Activated naive CD8-positive, alpha-beta T cell treated with anti-CD3 and anti-CD28 coated beads, Interleukin-2, amount 50 U/mL, for 24 hours (primary cell): ENCODE data around the gene NDUFB10.

Source experiments
- ATAC-seq: fragments of 150-1000 bp; cut with Tn5 transposase; one replicate; pipeline ENCODE4 v1.10.0; 2021
- DNase-seq: peaks from one replicate; pipeline ENCODE4 v3.0.0; 2021
- H3K27ac Mint-ChIP-seq: one replicate; pipeline ENCODE4 v1.8.0; 2021; ENCODE audit warnings: mild to moderate bottlenecking, mixed read lengths
- H3K27me3 Mint-ChIP-seq: one replicate; pipeline ENCODE4 v1.8.0; 2021; ENCODE audit warnings: mixed read lengths
- H3K36me3 Mint-ChIP-seq: one replicate; pipeline ENCODE4 v1.8.0; 2021; ENCODE audit warnings: low read depth, mixed read lengths
- H3K4me1 Mint-ChIP-seq: one replicate; pipeline ENCODE4 v1.8.0; 2021; ENCODE audit warnings: mixed read lengths
- H3K4me3 Mint-ChIP-seq: one replicate; pipeline ENCODE4 v1.8.0; 2021; ENCODE audit warnings: mild to moderate bottlenecking, moderate library complexity, mixed read lengths
- H3K9me3 Mint-ChIP-seq: one replicate; pipeline ENCODE4 v1.8.0; 2021; ENCODE audit warnings: mixed read lengths

Gene NDUFB10

DNA sequence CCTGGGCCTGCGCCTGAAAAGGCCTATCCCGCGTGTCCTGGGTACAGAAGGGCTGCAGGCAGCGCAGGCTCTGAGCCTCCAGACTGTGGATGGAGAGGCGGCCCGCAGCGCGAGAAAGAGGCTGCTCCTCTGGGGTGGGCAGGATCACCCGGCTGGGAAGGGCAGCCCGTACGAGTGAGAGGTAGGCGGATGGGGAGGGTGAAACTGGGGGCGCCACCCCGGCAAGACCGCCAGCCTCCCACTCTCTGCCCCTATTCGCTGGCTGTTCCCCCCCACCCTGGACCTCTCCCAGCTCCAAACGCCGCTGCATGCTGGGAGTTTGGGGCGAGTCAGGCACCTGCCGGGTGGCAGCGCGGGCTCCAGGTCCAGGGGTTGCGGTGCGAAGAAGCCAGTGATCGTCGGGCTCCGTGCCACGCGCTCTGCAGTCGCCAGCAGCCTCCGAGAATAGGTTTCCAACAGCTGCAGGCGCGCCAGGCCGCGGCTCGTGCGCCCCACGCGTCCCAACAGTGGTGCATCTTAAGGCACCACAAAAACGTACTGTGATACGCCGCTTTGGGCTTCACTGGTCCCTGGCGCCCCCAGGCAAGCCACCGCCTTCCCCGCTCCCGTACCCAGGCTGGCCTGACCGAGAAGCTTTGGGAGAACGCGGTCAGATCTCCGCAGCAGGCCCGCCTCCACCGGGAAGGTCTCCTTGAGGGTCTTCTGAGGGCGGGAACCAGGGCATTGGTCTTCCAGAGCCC, 20.9 kb downstream of the NDUFB10 start:
- H3K4me1 Mint-ChIP-seq = peaks cover 14% of the 10 kb centered on the region
- DNase-seq (no peak), ATAC-seq (no peak)
- peaks cover 15% of the 10 kb centered on the region for H3K36me3 Mint-ChIP-seq
- H3K4me3 Mint-ChIP-seq = no peak overlapping the region
- H3K9me3 Mint-ChIP-seq = no peaks in the 10 kb centered on the region
- H3K27me3 Mint-ChIP-seq = peaks cover 30% of the 10 kb centered on the region
- no peak overlapping the region for H3K27ac Mint-ChIP-seq

DNA sequence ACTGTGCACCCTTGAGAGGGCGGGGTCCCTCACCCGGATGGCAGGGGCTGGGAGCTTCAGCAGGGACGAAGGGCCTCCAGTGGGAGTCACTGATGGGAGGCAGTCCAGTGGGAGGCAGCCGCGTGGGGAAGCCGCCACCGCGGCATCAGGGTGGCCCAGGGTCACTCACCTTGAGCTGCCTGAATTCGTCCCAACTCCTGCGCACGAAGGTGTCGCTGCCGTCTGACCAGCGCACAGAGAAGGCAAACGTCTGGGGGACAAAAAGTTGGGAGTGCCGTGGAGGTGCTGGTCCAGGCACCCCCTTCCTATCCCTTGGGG, 21.4 kb downstream of the NDUFB10 start:
- no peak for DNase-seq
- H3K27me3 Mint-ChIP-seq = peaks cover 30% of the 10 kb centered on the region

DNA sequence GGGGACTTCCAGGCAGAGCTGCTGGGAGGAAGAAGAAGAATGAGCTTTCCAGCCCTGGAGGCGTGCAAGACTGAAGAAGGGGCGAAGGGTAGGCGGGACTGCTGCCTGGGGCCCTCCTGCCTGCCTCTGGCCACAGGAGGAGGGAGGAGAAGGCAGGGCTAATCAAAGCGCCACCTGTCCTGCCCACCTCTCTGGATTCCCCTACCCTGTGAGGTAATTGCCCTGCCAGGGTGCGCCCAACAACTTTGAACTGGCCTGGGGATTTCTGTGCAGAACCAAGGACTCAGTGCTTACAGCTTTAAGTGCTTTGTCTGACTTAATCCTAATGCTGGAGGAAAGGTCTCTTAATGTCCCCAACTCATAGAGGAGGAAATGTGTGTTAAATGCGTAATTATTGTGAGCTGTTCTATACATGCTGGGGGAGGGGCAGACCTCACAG, 22.1 kb downstream of the NDUFB10 start, which contains the start of gene NOXO1:
Gene NOXO1, minus strand, starts transcription at position 72 of the 439 bp plus-strand sequence. CDS start 290 bp downstream, outside the sequence.
- peaks cover 7% of the 10 kb centered on the region for H3K36me3 Mint-ChIP-seq
- peaks cover 30% of the 10 kb centered on the region for H3K27me3 Mint-ChIP-seq
- peak; percentile 3 for ATAC-seq
- no peak for DNase-seq
- no peak within 1 kb of the TSS for H3K4me3 Mint-ChIP-seq
- H3K9me3 Mint-ChIP-seq = no peaks in the 10 kb centered on the region
- peaks cover 17% of the 10 kb centered on the region for H3K4me1 Mint-ChIP-seq
- peak within 1 kb of the TSS; percentile 10 for H3K27ac Mint-ChIP-seq

More for the DNA sequence above, 21.4 kb downstream of the NDUFB10 start:
- Mint-ChIP-seq H3K4me1 (peaks cover 17% of the 10 kb centered on the region), H3K27ac (no peak overlapping the region), H3K4me3 (no peak overlapping the region), H3K36me3 (peaks cover 13% of the 10 kb centered on the region), H3K9me3 (no peaks in the 10 kb centered on the region)
- ATAC-seq = no peak

DNA sequence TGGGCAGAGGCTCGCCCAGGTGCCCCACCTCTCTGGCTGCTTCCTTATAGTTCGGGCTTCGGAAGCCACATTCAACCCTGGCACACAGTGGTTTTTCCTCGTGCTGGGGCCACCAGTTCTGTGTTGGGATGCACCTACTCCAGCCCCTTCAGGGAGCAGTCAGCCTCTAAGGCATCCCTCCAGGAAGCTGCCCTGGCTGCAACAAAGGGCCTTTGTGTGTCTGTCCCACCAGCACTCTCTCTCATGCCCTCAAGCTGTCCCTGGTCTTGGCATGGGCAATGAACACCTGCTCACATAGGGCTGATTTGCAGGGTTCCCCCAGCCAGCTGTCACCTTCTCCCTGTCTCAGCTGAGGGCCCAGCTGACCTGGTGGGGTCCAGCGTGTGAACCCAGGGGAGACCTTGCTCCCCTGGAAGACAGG, 22.7 kb downstream of the NDUFB10 start:
- H3K9me3 Mint-ChIP-seq = no peaks in the 10 kb centered on the region
- peaks cover 5% of the 10 kb centered on the region for H3K36me3 Mint-ChIP-seq
- DNase-seq (no peak), ATAC-seq (no peak)
- no peak overlapping the region for H3K27ac Mint-ChIP-seq
- H3K4me1 Mint-ChIP-seq = peaks cover 17% of the 10 kb centered on the region
- H3K4me3 Mint-ChIP-seq = no peak overlapping the region
- peaks cover 30% of the 10 kb centered on the region for H3K27me3 Mint-ChIP-seq

DNA sequence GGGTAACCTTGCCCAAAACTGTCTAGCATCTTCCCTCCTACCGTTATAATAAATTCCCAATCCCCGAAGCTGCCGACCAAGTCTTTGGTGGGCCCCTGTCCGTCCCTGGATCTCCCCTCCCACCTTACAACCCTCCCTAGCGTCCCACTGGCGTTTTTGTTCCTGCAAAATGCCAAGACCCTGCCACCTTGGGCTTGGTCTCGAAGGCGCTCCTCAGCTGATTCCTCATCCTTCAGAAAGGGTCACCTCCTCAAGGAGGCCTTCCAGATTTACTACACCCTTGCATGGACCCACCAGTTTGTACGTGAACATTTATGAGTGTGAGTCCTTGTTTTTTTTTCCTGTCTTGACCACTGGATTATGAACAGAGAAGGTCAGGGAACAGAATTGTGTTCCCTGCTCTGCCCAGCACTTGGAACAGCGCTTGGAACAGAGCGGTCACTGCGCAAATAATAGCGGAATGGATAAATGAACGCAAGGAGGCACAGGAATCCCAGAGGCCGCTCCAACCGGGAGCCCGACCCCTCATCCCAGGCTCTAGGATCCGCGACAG, 23.7 kb downstream of the NDUFB10 start:
- Mint-ChIP-seq H3K9me3 (no peaks in the 10 kb centered on the region), H3K4me1 (peaks cover 17% of the 10 kb centered on the region), H3K4me3 (peak overlapping the region; percentile 65), H3K27ac (no peak overlapping the region), H3K27me3 (peaks cover 31% of the 10 kb centered on the region), H3K36me3 (no peaks in the 10 kb centered on the region)
- ATAC-seq (no peak), DNase-seq (no peak)

DNA sequence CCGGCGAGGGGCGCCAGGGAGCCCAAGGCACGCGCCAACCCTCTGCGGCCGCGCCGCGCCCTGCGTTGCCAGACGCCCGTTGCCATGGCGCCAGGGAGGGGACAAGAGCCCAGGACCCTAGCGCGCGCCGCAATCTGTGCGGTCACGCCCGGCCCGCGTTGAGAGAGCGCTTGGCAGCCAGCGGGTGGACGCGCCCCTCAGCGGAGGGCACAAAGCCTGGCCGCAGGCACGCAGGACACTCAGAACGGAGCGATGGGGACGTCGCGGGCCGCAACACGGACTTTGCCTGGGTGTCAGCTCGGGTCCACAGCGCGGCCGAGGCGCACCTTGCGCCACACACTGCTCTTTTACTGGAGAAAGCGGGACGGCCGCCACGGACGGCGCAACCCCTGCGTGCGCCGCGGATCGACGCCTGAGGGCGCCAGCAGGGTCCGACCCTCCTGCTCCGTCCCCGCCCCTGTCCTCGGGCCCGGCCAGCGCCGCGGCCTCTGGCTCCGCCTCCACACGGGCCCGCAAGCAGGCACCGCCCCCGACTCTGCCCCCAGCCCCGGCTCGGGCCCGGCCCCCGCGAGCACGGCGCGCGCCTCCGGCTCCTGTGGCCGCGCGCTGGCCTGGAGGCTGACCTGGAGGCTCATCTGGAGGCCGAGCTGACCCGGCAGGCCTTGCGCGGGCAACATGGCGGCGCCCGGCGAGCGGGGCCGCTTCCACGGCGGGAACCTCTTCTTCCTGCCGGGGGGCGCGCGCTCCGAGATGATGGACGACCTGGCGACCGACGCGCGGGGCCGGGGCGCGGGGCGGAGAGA, 24.4 kb downstream of the NDUFB10 start, which contains the start of gene GFER:
Gene GFER, plus strand, starts transcription at position 650 of the 803 bp plus-strand sequence. Its CDS starts 26 bp downstream, at position 676.
- peak; percentile 84 for DNase-seq
- Mint-ChIP-seq H3K27me3 (peaks cover 35% of the 10 kb centered on the region), H3K36me3 (no peaks in the 10 kb centered on the region), H3K4me3 (peak within 1 kb of the TSS; percentile 81), H3K4me1 (peaks cover 17% of the 10 kb centered on the region), H3K27ac (peak within 1 kb of the TSS; percentile 49), H3K9me3 (no peaks in the 10 kb centered on the region)
- peak; percentile 77 for ATAC-seq

DNA sequence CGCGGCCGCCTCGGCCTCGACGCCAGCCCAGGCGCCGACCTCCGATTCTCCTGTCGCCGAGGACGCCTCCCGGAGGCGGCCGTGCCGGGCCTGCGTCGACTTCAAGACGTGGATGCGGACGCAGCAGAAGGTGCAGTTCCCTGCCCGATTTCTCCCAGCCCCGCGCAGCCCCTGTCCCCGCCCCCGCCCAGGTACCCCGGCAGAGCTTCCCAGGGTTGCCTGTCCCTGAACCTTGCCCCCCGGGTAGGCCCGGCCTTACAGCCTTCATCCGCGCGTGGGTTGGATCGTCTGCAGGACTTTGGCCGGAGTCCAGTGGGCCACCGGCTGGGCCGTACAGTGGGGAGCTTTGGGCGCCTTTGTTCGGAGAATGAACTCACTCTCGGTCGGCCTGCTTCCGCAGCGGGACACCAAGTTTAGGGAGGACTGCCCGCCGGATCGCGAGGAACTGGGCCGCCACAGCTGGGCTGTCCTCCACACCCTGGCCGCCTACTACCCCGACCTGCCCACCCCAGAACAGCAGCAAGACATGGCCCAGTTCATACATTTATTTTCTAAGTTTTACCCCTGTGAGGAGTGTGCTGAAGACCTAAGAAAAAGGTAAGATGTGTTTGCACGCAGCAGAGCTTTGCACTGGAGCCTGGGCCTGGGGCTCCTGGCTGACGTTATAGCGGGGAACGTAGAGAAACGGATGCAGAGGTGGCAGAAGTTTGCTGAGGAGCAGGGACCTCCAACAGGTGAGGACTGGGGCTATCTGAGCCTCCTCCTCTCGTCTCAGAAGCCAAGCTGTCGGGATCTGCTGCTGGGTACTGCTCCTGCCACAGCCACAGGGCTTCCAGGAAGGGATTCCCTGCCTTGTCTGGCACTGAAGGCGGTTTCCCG, 25.2 kb downstream of the NDUFB10 start:
- H3K27me3 Mint-ChIP-seq = peaks cover 43% of the 10 kb centered on the region
- ATAC-seq = peak; percentile 3
- H3K9me3 Mint-ChIP-seq = no peaks in the 10 kb centered on the region
- H3K27ac Mint-ChIP-seq = peak overlapping the region; percentile 49
- H3K36me3 Mint-ChIP-seq = no peaks in the 10 kb centered on the region
- DNase-seq = no peak
- H3K4me1 Mint-ChIP-seq = peaks cover 22% of the 10 kb centered on the region
- H3K4me3 Mint-ChIP-seq = peak overlapping the region; percentile 81

DNA sequence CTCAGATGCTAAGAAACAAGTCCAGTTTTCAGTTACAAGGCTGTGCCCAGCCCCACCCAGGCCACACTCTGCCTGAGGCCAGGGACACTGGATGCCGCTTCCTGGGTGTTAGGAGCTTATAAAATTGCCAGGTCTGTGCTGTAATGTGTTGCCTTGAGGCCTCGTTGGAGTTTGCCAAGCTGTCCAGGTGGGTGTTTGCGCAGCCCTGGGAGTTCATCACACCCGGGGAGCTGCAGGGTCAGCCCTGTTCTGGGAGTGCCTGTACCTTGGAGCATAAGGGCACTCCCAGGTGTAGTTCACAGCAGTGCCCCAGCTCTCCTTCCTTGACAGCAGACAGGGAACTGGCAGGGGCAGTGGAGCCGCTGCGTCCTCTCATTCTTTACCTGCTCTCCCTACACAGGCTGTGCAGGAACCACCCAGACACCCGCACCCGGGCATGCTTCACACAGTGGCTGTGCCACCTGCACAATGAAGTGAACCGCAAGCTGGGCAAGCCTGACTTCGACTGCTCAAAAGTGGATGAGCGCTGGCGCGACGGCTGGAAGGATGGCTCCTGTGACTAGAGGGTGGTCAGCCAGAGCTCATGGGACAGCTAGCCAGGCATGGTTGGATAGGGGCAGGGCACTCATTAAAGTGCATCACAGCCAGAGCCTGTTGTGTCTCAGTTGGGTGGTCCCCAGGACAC, 26.3 kb downstream of the NDUFB10 start:
- no peak for ATAC-seq
- DNase-seq = no peak
- Mint-ChIP-seq H3K4me1 (peaks cover 26% of the 10 kb centered on the region), H3K4me3 (peak overlapping the region; percentile 81), H3K9me3 (no peaks in the 10 kb centered on the region), H3K27me3 (peaks cover 39% of the 10 kb centered on the region), H3K27ac (no peak overlapping the region), H3K36me3 (no peaks in the 10 kb centered on the region)

DNA sequence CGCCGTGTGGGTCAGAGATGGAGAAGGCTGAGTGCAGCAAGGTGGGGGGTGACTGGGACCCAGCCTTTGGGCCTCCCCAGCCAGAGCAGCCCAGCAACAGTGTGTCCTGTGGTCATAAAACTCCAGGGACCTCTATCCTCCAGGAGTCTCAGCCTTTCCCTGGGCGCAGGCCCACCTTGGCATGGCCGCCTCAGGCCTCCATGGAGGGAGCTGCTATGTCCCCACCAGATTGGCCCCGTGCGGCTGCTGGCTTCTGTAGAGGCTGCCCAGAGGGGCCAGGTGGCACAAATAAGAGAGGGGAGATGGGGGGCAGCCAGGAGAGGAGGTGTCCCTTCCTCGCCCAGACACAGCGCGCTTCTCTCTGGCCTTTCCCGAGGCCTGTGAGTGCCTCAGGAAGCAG, 27.9 kb downstream of the NDUFB10 start:
- no peaks in the 10 kb centered on the region for H3K36me3 Mint-ChIP-seq

DNA sequence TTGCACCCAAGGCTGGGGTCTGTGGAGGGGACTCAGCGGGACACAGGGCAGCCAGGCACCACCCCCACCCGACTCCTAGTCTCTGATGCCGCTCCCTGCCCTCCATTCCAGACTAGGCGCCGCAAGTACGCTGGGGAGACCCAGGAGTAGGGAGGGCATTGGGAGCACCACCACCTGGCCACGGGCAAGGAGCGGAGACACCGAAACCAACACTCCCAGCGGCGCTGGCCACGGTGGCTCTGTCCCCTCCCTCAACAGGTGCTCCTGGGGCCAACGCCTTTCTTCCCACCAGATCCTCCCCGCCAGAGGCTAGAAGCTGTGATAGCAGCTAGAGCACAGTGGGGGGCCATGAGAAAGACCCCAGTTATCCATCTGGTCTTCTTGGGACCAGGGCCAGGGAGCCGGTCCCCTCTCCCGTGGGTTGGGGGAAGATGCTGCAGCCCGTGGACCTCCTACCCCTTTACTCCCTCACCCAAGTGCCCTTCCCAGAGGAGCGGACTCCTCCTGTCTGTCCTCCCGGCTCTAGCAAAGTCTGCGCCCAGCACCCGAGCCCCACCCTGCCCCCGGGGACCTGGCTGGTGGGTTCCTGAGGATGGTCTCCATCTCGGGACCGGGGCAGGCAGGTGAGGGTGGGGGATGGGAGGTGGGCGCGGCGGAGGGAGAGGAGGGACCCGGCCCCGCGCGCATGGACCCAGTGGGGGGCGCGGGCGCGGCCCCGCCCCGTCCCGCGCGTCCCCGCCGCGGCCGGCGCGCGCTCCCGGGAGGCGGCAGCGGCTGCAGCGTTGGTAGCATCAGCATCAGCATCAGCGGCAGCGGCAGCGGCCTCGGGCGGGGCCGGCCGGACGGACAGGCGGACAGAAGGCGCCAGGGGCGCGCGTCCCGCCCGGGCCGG, 30.1 kb downstream of the NDUFB10 start, which contains the start of gene SYNGR3:
Gene SYNGR3, plus strand, starts transcription at position 762 of the 892 bp plus-strand sequence. CDS start 133 bp downstream, outside the sequence.
- DNase-seq = no peak
- H3K27ac Mint-ChIP-seq = peak within 1 kb of the TSS; percentile 82
- ATAC-seq = no peak
- H3K36me3 Mint-ChIP-seq = no peaks in the 10 kb centered on the region
- peaks cover 41% of the 10 kb centered on the region for H3K4me1 Mint-ChIP-seq
- H3K4me3 Mint-ChIP-seq = peak within 1 kb of the TSS; percentile 70
- H3K27me3 Mint-ChIP-seq = peaks cover 13% of the 10 kb centered on the region
- H3K9me3 Mint-ChIP-seq = no peaks in the 10 kb centered on the region

More for the DNA sequence above, 27.9 kb downstream of the NDUFB10 start:
- ATAC-seq = no peak
- no peaks in the 10 kb centered on the region for H3K9me3 Mint-ChIP-seq
- DNase-seq = no peak
- H3K27me3 Mint-ChIP-seq = peaks cover 24% of the 10 kb centered on the region
- no peak overlapping the region for H3K27ac Mint-ChIP-seq
- no peak overlapping the region for H3K4me3 Mint-ChIP-seq
- peaks cover 35% of the 10 kb centered on the region for H3K4me1 Mint-ChIP-seq

DNA sequence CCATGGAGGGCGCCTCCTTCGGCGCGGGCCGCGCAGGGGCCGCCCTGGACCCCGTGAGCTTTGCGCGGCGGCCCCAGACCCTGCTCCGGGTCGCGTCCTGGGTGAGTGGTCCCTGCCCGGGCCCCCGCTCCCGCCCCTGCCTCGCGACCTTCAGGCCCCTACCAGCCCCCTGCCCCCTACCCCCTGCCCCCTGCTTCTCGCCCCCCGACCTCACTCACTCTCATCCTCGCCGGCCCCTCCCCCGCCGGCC, 30.7 kb downstream of the NDUFB10 start:
- H3K9me3 Mint-ChIP-seq = no peaks in the 10 kb centered on the region
- no peak overlapping the region for H3K4me3 Mint-ChIP-seq
- no peaks in the 10 kb centered on the region for H3K36me3 Mint-ChIP-seq
- no peak overlapping the region for H3K27ac Mint-ChIP-seq
- ATAC-seq (no peak), DNase-seq (no peak)
- H3K27me3 Mint-ChIP-seq = peaks cover 13% of the 10 kb centered on the region
- peaks cover 37% of the 10 kb centered on the region for H3K4me1 Mint-ChIP-seq

DNA sequence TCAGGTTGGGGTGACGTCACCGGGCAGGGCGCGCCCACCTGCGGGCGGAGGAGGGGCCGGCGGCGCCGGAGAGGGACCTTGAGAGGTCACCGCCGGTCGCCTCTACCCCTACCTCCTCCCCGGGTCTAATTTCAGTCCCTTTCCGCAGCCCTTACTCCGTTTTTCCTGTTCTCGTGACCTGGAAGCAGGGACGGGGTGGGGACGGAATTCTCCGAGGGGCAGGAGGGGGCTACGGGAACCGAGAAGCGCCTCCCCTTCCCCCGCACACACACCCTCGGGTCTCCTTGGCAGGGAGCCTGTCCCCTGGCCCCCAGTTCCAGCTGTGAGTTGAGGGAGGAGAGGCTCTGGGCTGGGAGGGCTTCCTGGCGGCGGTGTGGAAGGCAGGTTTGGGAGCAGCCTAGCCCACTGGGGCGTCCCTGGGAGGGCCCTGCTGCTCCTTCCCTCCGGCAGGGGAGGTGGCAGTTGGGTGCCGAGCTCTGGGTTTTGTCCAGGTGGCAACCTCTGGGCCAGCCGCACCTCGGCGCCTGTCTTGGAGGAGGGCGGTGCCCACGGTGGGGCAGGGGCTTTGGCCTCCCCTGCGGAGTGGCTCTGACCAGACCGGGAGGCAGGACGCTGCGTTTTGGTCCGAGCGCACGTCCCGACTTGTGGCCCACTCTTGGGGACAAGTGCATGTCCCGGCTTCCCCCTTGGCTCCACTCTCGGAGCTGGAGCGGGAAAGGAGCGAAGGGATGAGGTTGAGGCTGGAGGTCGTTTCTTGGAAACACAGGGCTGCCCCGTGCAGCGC, 31.2 kb downstream of the NDUFB10 start:
- Mint-ChIP-seq H3K27me3 (peaks cover 13% of the 10 kb centered on the region), H3K9me3 (no peaks in the 10 kb centered on the region), H3K4me1 (peaks cover 32% of the 10 kb centered on the region), H3K27ac (peak overlapping the region; percentile 82), H3K4me3 (peak overlapping the region; percentile 70), H3K36me3 (no peaks in the 10 kb centered on the region)
- ATAC-seq (no peak), DNase-seq (peak; percentile 64)
